Fibroblast of skin of back (primary cell): ENCODE data around the gene STPG4. TPM values are rescaled to one million over a fixed set of nuclear protein-coding genes. Genes with fewer than 3 reads are reported as not detected.
"Not testable (repeated sequence)": the region's sequence is repeated elsewhere in the genome, so short reads cannot be mapped to it uniquely, and the experiment has no call there.

Experiments used
- DNase-seq: peaks from one replicate; pipeline ENCODE4 v3.0.0-alpha.2; 2013
- polyA plus RNA-seq, 2 experiments: library from polyadenylated mRNA; unstranded; fragments of 120-200 nt; gene quantifications; one replicate each; pipeline ENCODE4 v1.2.1, GENCODE V29; 2013; ENCODE audit not compliant: insufficient read length in 2 of 2

Gene STPG4
- polyA plus RNA-seq (2013, experiment 1 of 2; ENCODE audit: insufficient read length), result not detected
- polyA plus RNA-seq (2013, experiment 2 of 2; ENCODE audit: insufficient read length), result 0.25 TPM

GRCh38 chr2:47155091-47155876 lies at the start of gene STPG4:
Gene STPG4, minus strand, starts transcription at chr2:47155308. Its CDS starts 57 bp downstream, at chr2:47155251.
- no peak for DNase-seq

GRCh38 chr2:47204691-47205090 lies 49.6 kb upstream of the STPG4 start:
- DNase-seq, result no peak

- DNase-seq, result no peak
These were observed 48.9 kb upstream of the STPG4 start for GRCh38 chr2:47203995-47204394.

GRCh38 chr2:47201224-47201623 lies 46.1 kb upstream of the STPG4 start:
- DNase-seq, result no peak

- peak; percentile 100 for DNase-seq
These were observed 43.9 kb upstream of the STPG4 start for GRCh38 chr2:47198985-47199451.

GRCh38 chr2:47196499-47196898 lies 41.4 kb upstream of the STPG4 start:
- no peak for DNase-seq

- DNase-seq, result no peak
These were observed 40.9 kb upstream of the STPG4 start for GRCh38 chr2:47196046-47196445.

- DNase-seq, result peak; percentile 64
These were observed 40.0 kb upstream of the STPG4 start for GRCh38 chr2:47195148-47195547.

- DNase-seq, result no peak
These were observed 39.3 kb upstream of the STPG4 start for GRCh38 chr2:47194410-47194809.

GRCh38 chr2:47193607-47194006 lies 38.5 kb upstream of the STPG4 start:
- DNase-seq, result no peak

- peak; percentile 97 for DNase-seq
These were observed 35.2 kb upstream of the STPG4 start for GRCh38 chr2:47190188-47190881.

- DNase-seq, result peak; percentile 98
These were observed 34.5 kb upstream of the STPG4 start for GRCh38 chr2:47189635-47190034.

GRCh38 chr2:47187069-47187468 lies 32.0 kb upstream of the STPG4 start:
- no peak for DNase-seq

- DNase-seq, result no peak
These were observed 31.2 kb upstream of the STPG4 start for GRCh38 chr2:47186351-47186750.

- not testable (repeated sequence) for DNase-seq
These were observed 30.0 kb upstream of the STPG4 start for GRCh38 chr2:47185098-47185497.

GRCh38 chr2:47181176-47181575 lies 26.1 kb upstream of the STPG4 start:
- no peak for DNase-seq

GRCh38 chr2:47180531-47180930 lies 25.4 kb upstream of the STPG4 start:
- no peak for DNase-seq

- no peak for DNase-seq
These were observed 24.3 kb upstream of the STPG4 start for GRCh38 chr2:47179388-47179787.

GRCh38 chr2:47178341-47178740 lies 23.2 kb upstream of the STPG4 start:
- no peak for DNase-seq

- DNase-seq, result no peak
These were observed 22.0 kb upstream of the STPG4 start for GRCh38 chr2:47177043-47177565.

GRCh38 chr2:47174733-47175361 lies 19.7 kb upstream of the STPG4 start:
- peak; percentile 59 for DNase-seq

GRCh38 chr2:47173986-47174732 lies 19.1 kb upstream of the STPG4 start:
- no peak for DNase-seq
